ENCODE measurements around the gene LGALS8.
"Not testable (repeated sequence)": the region's sequence is repeated elsewhere in the genome, so short reads cannot be mapped to it uniquely, and the experiment has no call there.

The LGALS8 gene

GRCh38 chr1:236580404-236580803 lies 56.6 kb downstream of the LGALS8 start:
- peaks cover 68% of the 10 kb centered on the region for H3K36me3 Mint-ChIP-seq
- not testable (repeated sequence) for H3K27me3 Mint-ChIP-seq, H3K4me3 Mint-ChIP-seq

GRCh38 chr1:236581528-236581927 lies 57.7 kb downstream of the LGALS8 start:
- no peak for ATAC-seq
- Mint-ChIP-seq H3K27me3 (no peaks in the 10 kb centered on the region), H3K9me3 (no peaks in the 10 kb centered on the region), H3K27ac (no peak overlapping the region), H3K36me3 (peaks cover 67% of the 10 kb centered on the region), H3K4me3 (no peak overlapping the region), H3K4me1 (no peaks in the 10 kb centered on the region)

More at GRCh38 chr1:236580404-236580803, 56.6 kb downstream of the LGALS8 start:
- H3K4me1 Mint-ChIP-seq, H3K9me3 Mint-ChIP-seq, ATAC-seq, H3K27ac Mint-ChIP-seq: not testable (repeated sequence)

- Mint-ChIP-seq H3K9me3 (no peaks in the 10 kb centered on the region), H3K4me1 (no peaks in the 10 kb centered on the region), H3K27ac (no peak overlapping the region), H3K36me3 (peaks cover 58% of the 10 kb centered on the region), H3K27me3 (no peaks in the 10 kb centered on the region), H3K4me3 (no peak overlapping the region)
- no peak for ATAC-seq
These were observed 65.7 kb downstream of the LGALS8 start for GRCh38 chr1:236589531-236589930.

- Mint-ChIP-seq H3K36me3 (peaks cover 55% of the 10 kb centered on the region), H3K9me3 (no peaks in the 10 kb centered on the region), H3K27me3 (no peaks in the 10 kb centered on the region), H3K4me1 (no peaks in the 10 kb centered on the region), H3K27ac (no peak overlapping the region), H3K4me3 (no peak overlapping the region)
- ATAC-seq = no peak
These were observed 66.9 kb downstream of the LGALS8 start for GRCh38 chr1:236590553-236591150.

GRCh38 chr1:236602171-236602570 lies 78.4 kb downstream of the LGALS8 start:
- no peak for ATAC-seq
- Mint-ChIP-seq H3K9me3 (no peaks in the 10 kb centered on the region), H3K27ac (no peak overlapping the region), H3K36me3 (peaks cover 29% of the 10 kb centered on the region), H3K4me3 (peak overlapping the region; percentile 18), H3K27me3 (no peaks in the 10 kb centered on the region), H3K4me1 (peaks cover 20% of the 10 kb centered on the region)
